GOT3 (cell line): ENCODE measurements around the gene PLEKHG5.
"Not testable (repeated sequence)": the region's sequence is repeated elsewhere in the genome, so short reads cannot be mapped to it uniquely, and the experiment has no call there.

Source experiments
- DNase-seq: peaks from one replicate; lab custom pipeline; 2025; ENCODE audit warnings: mixed read lengths; lab: John Stamatoyannopoulos, UW

The PLEKHG5 gene

DNA sequence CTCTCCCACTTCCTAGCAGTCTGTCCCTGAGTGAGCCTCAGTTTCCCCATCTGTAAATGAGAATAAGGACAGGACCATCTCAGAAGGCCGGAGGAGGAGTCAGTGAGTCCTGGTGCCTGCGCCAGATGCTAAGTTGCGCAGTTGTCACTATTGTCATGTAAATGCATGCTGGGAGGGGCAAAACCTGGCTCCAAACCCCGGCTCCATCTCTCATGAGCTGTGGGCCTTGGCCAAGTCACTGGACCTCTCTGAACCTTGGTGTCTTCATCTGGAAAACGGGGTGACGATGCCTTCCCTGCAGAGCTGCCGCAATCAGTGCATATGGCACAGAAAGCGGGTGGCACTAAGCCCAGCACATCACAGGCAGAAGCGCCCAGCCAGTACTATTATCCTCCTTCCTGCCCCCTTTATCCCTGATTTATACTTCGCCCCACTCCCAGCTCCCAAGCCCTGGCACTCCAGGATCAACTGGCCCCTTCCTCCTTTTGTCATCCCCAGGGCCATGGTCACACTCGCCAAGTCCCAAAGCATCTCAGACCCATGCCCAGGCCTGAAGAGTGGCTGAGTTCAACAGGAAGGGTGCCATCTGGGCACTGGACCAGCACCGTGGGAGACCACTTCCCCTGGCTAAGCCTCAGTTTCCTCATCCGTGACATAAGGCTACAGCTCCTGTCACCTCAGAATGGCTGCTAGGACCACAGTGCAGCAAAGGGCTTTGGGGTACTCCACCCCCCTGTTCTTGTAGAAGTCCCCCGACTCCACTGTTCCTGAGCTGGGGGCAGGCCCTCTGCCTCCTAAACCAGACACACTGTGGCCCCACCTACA lies 4.3 kb upstream of the PLEKHG5 start:
- DNase-seq: no peak

DNA sequence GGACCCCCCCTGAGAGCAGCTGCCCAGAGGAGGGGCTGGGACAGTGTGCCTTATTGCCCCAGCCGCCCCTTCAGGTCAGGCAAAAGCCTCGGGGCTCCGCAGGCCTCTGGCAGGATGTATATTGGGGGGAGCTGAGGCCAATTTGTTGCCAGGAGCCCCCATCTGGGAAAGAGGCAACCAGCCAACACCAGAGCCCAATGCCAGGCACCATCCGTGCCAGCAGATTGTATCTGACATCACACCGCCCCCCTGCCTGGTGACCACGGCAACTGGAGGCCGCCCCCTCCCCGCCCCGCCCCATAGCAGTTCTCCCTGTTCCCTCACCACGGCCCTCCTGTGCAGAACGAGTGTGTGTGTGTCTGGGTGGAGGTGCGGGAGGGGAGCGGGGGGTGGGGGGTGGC lies 3.6 kb upstream of the PLEKHG5 start:
- DNase-seq: no peak

DNA sequence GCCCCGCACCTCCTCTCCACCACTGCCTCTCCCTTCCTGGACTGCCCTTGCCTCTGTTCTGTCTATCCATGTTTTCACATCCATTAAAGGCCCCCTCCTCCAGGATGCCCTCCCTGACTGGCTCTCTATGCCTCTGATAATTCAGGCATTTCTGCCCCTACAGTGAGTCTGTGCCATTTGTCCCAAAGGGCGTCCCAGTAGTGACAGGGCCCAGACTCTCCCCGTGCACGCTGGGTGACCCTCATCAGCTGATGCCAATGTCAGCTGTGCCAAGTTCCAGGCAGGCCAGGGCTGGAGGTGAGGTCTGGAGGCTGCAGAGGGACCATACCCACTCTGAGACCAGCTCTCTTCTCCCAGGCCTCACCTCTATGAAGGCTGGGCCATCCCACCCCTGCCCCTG lies 3.2 kb upstream of the PLEKHG5 start:
- no peak for DNase-seq

DNA sequence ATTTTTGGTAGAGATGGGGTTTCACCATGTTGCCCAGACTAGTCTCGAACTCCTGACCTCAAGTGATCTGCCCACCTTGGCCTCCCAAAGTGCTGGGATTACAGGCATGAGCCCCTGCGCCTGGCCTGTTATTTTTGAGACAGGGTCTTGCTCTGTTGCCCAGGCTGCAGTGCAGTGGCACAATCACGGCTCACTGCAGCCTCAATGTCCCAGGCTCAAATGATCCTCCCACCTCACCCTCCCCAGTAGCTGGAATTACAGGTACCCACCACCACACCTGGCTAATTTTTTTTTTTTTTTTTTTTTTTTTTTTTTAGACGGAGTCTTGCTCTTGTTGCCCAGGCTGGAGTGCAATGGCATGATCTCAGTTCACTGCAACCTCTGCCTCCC lies 2.4 kb upstream of the PLEKHG5 start:
- not testable (repeated sequence) for DNase-seq

DNA sequence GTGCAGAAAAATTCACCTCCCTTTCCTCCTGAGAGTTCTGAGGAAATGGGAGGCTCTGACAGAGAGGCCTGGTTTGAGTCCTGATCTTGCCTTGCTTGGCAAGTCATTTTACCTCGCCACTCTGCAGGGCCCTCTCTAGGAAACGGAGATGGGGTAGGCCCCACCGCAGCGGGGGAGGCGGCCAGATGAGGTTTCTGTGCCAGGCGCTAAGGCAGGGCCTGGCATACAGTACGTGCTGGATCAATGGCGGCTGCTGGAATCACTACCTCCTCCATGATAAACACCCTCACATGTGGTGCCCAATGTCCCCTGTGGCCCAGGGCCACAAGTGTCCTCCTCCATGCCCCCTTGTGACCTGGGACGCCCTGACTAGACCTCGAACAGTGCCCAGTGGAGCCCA lies 499 bp upstream of the PLEKHG5 start:
- DNase-seq: no peak

DNA sequence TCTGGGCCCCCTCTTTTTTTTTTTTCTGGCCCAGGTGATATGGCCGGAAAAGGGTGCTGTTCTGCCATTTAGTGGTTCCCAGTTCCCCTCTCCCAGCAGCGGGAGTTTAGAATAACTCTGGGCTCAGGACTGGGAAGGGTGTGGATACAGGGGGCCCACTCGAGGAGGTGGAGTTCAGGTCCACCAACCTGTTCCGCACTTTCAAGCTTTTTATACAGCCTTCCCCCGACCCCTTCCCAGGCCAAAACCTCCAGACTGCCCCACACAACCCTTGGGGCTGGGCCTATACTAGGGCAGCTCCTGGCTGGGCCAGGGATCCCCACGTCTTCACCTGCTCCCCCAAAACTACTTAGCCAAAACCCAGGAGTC lies 402 bp downstream of the PLEKHG5 start:
- no peak for DNase-seq

DNA sequence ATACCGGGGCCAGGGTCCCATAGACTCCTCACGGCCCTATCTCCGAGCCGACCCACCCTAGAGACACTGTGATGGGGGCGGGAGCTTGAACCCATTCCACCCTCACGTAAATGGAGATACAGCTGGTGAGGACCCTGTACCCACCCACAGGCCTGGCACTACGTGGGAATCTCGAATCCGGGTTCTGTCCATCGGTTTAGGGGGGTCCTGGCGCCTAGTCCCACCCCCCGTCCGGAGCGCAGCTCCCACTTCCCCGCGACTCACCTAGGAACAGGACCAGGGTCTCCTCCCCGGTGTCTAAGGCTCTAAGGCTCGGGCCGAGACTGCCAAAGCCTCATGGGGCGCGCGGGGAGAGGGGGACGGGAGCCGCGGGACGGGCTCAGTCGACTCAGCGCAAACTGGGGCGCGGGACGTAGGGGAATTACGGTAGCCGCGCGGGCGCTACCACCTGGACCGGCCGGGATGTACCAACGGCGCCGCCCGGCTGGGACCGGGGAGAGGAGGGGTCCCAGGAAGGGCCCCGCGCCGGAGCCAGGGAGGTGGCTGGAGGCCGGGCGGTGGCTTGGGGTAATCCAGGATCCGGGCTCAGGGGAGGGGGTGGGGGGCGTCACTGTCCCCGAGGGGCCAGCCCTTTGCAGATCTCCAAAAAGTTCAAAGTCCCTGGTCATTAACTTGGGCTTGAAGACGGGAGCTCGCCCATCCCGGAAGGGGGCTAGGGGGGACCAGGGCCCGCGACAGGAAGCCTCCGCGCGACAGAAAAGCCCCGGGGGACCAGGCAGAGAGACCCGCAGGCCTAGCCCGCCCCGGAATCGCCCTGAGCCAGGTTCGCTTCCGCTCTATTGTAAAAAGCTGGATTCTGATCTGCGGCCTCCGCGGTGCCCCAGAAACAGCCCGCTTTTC lies 1.0 kb downstream of the PLEKHG5 start:
- DNase-seq: peak; percentile 21

DNA sequence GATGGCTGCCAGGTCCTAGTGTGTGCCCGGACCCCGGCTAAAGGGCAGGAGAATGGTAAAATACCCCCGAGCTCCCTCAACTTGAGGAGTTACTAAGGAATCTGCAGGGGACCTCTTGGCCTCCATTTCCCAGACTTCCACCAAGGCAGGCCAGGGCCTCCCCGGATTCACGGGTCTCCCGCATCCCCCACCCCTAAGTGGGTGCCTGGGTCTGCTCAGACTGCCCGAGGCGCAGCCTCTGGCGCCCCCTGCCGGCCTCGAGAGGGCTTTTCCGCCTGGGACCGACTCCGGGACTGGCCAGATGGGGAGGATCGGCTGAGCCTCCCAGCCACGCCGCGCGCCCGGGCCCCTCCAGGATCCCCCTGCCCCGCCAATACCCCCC lies 1.7 kb downstream of the PLEKHG5 start:
- DNase-seq: no peak

DNA sequence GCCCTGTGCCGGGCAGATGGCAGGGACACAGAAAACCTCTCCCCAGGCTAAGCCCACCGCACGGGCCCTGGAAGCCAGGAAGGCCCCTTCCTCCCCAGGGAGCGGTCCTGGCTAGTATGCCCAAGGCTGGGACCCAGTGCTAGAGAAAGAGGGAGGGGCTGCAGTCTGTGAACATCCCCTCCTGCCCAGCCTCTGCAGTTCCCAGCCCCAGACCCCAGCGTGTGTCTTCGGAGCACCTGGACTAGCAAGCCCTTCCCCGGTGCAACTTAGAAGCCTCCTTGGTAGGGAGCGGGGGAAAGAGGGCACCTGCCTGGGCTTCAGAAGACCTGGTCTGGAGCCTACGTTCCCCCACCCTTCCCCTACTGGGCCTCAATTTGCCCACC lies 2.1 kb downstream of the PLEKHG5 start:
- no peak for DNase-seq

DNA sequence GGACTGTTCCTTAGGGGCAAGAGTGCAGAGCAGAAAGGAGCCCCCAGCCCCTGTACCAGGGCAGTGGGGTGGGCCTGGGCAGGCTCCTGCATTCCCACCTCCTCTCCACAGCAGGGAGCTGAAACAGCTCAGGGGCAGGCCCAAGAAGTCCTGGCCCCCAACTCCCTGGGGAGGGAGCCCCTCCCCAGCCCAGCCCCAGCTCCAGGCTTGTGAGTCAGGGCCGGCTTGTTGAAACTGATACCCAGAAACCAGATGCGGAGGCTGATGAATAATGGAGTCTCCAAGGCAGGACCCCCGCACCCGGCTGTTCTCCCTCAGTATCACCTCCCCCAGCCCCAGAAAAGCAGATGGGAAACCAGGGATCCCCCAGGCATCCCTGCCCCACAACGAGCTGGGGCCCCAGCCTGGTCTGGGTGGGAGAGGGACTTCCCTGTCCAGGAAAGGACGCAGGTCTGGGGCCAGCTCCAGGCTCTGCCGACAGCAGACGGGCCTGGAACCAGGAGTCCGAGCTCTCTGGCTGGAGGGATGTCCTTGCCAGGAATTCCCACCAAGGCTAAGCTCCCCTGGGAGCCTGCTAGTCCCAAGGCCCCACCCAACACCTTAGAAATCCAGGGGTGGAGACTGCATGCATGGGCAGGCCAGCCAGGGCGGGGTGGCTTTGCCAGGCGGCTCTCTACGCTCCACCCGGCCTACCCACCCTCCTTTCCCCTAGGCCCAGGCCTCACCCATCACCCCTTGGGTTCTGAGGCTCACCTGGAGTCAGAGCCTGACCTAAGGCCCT lies 2.7 kb downstream of the PLEKHG5 start:
- no peak for DNase-seq

DNA sequence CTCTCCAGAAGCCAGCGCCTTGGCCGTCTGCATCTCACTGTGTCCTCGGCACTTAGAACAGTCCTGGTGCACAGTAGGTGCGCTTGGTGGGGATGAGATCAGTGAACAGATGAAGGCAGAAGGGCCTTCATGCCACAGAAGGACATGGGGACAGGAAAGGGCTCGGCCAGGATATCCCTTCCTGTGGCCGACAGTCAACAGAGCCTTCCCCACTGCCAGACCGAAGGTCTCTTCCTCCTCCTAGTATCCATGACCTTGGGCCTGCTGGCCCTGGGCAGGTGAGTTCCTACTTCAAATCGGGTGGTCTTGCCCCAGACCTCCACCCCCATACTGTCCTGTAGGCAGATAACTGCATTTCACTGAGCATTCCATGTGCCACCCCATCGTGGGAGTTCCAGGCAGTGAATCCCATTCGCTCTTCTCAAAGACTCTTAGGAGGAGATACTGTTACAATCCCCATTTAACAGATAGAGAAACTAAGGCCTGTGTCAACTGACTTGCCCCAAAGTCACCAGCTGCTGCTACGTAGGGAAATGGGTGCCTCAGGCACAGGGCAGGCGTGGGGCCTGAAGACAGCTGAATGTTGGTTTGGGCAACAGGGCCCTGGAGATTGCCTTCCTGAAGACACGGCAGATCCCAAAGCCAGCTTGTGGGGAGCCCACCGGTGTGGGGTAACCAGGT lies 3.5 kb downstream of the PLEKHG5 start:
- DNase-seq: no peak

DNA sequence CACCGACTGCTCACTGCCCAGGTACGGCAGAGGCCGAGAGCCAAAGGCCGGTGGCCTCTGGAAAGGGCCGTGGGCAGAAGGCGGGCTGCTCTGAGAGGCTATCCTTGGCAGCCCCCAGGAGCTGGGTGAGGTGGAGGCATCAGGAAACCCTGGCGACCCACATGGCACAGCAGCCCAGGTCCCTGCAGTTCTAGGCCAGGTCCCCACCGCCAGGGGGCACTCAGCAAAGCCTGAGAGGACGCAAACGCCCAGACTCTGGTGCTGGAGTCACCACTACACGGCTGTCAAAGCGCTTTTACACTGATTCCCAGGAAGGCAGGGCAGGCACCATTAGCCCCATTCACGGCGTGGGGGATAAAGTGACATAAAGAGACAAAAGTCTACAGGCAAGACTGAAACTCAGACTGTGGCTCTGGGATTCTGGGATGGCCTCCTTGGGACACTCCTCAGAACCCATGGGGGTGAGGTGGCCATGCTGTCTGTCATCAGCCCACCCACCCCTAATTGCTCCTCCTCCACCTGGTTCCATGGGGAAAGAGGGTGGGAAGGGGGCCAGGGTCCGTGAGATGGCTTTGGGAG lies 4.9 kb downstream of the PLEKHG5 start:
- peak; percentile 34 for DNase-seq

DNA sequence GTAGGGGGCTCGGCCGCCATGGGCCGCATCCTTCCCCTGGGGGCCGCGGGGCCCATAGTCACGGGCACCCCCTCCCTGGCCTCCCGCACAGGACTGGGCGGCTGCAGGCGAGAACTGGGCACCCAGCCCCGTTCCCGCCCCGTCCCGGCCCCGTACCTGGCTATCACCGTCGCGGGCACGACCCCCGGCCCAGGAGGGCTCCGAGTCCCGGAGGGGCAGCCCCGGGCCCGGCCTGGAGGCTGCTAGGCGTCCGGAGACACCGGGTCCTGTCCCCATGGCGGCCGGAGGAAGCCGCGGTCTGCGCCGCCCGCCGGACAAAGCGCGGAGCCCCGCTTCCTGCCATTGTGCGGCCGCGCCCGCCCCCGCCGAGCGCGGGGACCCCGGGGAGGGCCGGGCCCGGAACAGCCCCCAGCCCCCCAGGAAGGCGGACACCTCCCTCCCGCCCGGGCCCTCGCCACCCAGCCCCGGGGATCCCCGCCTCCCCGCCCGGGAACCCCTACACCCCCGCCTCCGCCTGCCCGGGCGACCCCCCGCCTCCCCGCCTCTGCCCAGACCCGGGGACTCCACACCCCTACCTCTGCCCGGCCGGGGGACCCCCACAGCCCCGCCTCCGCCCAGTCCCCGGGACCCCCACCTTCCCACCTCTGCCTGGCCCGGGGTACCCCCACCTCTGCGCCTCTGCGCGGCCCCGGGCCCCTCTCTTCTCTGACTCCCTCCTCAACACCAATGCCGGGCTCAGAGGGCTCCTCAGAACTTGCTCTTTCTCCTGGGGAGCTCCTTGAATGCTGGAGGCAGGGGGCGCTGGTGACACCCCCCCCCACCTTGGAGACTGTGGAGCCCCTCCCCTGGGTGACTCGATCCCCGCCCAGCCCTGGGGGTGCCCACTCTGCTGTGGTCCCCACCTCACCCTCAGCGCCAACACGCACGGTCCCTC lies 6.0 kb downstream of the PLEKHG5 start:
- no peak for DNase-seq

DNA sequence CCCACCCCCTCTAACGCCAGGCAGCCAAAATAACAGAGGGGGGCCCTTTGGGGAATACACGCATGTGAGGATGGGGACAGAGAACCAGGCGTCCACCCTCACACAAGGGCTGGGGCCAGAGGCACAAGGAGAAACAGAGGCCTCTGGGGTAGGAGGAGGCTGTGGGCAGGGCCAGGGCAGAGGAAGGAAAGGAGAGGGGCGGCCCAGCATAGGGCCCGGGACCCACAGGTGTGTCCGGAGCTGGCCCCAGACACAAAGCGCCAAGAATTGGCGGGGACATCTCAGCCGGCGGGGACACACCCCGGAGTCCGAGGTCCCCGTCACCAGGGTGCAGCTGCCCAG lies 6.7 kb downstream of the PLEKHG5 start:
- no peak for DNase-seq

DNA sequence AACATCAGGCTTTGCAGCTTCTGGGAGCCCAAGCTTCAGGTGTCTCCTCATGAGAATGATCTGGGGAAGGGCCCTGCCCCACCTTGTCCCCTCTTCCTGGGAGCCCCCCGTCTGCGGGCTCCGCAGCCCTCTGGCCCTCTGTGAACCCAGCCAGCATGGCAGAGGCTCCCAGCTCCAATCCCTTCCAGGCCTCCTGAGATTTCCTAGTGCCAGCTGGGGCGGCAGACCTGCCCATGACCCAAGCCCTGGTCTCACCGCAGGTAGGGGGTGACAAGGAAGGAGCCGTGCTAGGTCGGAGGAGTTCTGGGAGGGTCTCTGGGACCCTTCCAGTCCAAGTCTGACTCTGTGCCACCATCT lies 7.7 kb downstream of the PLEKHG5 start:
- DNase-seq: no peak

DNA sequence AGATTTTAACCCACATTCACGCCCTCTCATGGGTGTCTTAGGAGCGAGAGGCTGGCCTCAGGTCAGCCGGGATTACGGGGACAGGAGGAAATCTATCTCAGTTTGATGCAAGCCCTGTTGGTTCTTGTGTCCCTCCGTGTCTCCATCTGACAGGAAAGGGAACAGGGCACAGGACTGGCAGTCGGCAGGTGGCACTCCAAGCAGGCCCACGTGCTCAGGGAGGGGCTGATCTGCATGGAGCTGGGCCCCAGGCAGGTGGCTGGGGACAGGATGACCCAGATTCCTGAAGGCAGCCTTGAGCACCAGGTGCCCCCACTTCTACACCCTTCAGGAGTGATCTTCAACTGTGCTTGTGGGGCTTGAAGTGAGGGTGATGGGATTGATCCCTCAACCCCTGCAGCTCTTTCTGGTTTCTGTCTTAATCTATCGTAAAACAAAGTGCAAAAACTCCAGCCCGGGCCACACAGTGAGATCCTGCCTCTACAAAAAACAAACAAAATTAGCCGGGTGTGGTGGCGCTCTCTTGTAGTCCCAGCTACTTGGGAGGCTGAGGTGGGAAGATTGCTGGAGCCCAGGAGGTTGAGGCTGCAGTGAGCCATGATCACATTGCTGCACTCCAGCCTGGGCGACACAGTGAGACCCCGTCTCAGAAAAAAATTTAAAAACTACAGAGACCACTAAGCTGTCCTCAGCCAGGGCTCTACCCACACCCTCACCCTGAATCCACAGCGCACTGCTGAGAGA lies 8.3 kb downstream of the PLEKHG5 start:
- no peak for DNase-seq

DNA sequence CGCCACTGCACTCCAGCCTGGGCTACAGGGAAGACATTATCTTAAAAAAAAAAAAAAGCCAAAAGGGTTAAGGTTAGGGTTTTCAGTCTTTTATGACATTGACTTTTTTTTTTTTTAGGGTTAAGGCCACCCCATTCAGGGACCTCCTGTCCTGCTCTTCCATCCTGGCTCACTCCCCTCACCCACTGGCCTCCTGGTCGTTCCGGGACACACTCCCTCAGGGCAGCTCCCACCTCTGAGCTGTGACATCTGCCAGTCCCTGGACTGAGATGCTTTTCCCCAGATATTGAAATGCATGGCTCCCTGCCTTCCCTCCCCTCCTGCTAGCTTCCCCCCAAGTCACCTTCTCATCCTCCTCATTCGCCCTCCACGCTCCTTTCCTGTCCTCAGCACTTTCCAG lies 9.6 kb downstream of the PLEKHG5 start:
- DNase-seq: no peak

DNA sequence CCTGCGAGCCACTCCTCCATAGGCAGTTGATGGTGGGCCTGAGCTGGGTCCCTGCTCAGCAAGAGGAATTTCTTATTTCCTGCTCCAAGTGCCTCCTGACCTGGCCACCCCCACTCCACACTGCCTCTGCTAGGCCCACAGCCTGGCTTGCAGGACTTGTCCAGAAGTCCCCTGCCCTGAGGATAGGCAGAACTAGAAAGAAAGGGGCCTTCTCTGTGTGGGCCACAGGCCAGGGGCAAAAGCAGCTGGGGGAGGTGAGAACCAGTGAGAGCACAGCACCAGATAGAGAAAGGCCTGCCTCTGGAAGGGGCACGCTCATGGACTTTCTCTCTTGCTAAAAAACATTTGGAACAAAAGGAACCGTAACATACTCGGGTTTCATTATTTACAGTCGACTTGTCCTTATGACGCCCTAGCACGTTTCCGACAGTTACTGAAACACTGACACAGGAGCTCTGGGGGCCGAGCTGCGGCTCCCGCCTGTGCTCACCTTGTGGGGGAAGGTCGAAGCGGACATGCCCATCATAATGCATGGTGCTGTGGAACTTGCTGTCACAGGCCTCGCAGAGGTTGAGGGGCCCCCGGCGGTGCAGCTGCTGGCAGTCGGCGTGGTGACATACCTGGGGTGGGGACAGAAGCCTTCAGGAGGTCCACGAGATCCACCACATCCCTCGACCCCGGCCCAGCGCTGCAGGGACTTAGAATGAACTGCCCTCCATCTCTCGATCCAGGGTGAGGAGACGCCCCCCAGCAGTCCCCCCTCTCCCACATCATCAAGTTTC lies 14.2 kb downstream of the PLEKHG5 start:
- DNase-seq: no peak

DNA sequence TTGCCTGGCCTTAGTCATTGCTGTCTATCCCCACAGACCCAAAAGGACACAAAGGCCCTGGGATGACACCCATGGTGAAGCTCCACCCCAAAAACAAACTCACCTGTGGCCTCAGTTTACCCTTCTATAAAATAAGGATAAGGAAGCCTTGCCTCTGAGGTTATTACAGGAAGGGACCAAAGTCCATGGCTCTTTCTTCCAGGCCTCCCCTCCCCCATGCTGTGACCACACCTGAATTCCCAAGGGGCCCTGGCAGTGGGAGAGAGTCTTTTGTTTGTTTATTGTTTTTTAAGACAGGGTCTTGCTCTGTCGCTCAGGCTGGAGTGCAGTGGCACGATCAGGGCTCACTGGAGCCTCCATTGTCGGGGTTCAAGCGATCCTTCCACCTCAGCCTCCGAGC lies 15.0 kb downstream of the PLEKHG5 start:
- no peak for DNase-seq
